Glutamatergic neuron (in vitro differentiated cells): Measurements from ENCODE around the gene RBM20. TPM values are rescaled to one million over a fixed set of nuclear protein-coding genes. Genes with fewer than 3 reads are reported as not detected.

Experiments used
- DNase-seq: peaks from one replicate; pipeline ENCODE4 v3.0.0; 2022
- H3K27ac Mint-ChIP-seq: one replicate; pipeline ENCODE4 v1.8.0; 2020; ENCODE audit warnings: mild to moderate bottlenecking, mixed read lengths, inconsistent platforms; ENCODE audit not compliant: unreplicated experiment
- H3K27me3 Mint-ChIP-seq: one replicate; pipeline ENCODE4 v1.8.0; 2020; ENCODE audit warnings: mild to moderate bottlenecking, moderate library complexity, mixed read lengths, inconsistent platforms; ENCODE audit not compliant: unreplicated experiment
- H3K36me3 Mint-ChIP-seq: one replicate; pipeline ENCODE4 v1.8.0; 2020; ENCODE audit warnings: mild to moderate bottlenecking, mixed read lengths, inconsistent platforms; ENCODE audit not compliant: unreplicated experiment
- H3K4me1 Mint-ChIP-seq: one replicate; pipeline ENCODE4 v1.8.0; 2020; ENCODE audit warnings: mild to moderate bottlenecking, low read depth, mixed read lengths, inconsistent platforms; ENCODE audit not compliant: unreplicated experiment
- H3K4me3 Mint-ChIP-seq: one replicate; pipeline ENCODE4 v1.8.0; 2020; ENCODE audit warnings: mild to moderate bottlenecking, mixed read lengths, inconsistent platforms; ENCODE audit not compliant: unreplicated experiment
- H3K9me3 Mint-ChIP-seq: one replicate; pipeline ENCODE4 v1.8.0; 2020; ENCODE audit warnings: mild to moderate bottlenecking, moderate library complexity, mixed read lengths, inconsistent platforms; ENCODE audit not compliant: unreplicated experiment
- CTCF ChIP-seq: fragments of 200-600 bp; sonication (generic); IDR thresholded peaks from one replicate; pipeline ENCODE4 v1.5.0; 2021; ENCODE audit not compliant: partially characterized antibody, unreplicated experiment
- total RNA-seq: library from RNA; stranded (reverse); fragmentation: NEBNext Ultra II Directional; extraction: Animal tissue kit (Norgen Biotek cat#: 25700); gene quantifications from one replicate; pipeline ENCODE4 v1.2.1, GENCODE V29; 2021; ENCODE audit not compliant: unreplicated experiment

RBM20 gene
- total RNA-seq, 1 donor from 2014 or later: 5.8 TPM

- TF ChIP-seq CTCF: no peak
- Mint-ChIP-seq H3K27ac (peak overlapping the region; percentile 20), H3K36me3 (no peaks in the 10 kb centered on the region), H3K9me3 (peaks cover 6% of the 10 kb centered on the region), H3K27me3 (no peaks in the 10 kb centered on the region), H3K4me3 (peak overlapping the region; percentile 37), H3K4me1 (peaks cover 74% of the 10 kb centered on the region)
- no peak for DNase-seq
These were observed 198.3 kb downstream of the RBM20 start for GRCh38 chr10:110842326-110842904.

GRCh38 chr10:110843031-110843430 lies 198.9 kb downstream of the RBM20 start:
- H3K27me3 Mint-ChIP-seq: no peaks in the 10 kb centered on the region
- peaks cover 6% of the 10 kb centered on the region for H3K9me3 Mint-ChIP-seq
- DNase-seq: no peak
- no peaks in the 10 kb centered on the region for H3K36me3 Mint-ChIP-seq
- H3K4me1 Mint-ChIP-seq: peaks cover 73% of the 10 kb centered on the region
- no peak for TF ChIP-seq CTCF
- peak overlapping the region; percentile 20 for H3K27ac Mint-ChIP-seq
- H3K4me3 Mint-ChIP-seq: peak overlapping the region; percentile 6

- peaks cover 6% of the 10 kb centered on the region for H3K9me3 Mint-ChIP-seq
- no peak for TF ChIP-seq CTCF
- no peaks in the 10 kb centered on the region for H3K27me3 Mint-ChIP-seq
- no peak for DNase-seq
- no peaks in the 10 kb centered on the region for H3K36me3 Mint-ChIP-seq
- H3K4me1 Mint-ChIP-seq: peaks cover 67% of the 10 kb centered on the region
- peak overlapping the region; percentile 21 for H3K4me3 Mint-ChIP-seq
- peak overlapping the region; percentile 20 for H3K27ac Mint-ChIP-seq
These were observed 199.9 kb downstream of the RBM20 start for GRCh38 chr10:110843796-110844616.

- H3K36me3 Mint-ChIP-seq: no peaks in the 10 kb centered on the region
- no peak for DNase-seq
- peak overlapping the region; percentile 1 for H3K27ac Mint-ChIP-seq
- no peaks in the 10 kb centered on the region for H3K27me3 Mint-ChIP-seq
- no peak overlapping the region for H3K4me3 Mint-ChIP-seq
- peaks cover 6% of the 10 kb centered on the region for H3K9me3 Mint-ChIP-seq
- peaks cover 62% of the 10 kb centered on the region for H3K4me1 Mint-ChIP-seq
- no peak for TF ChIP-seq CTCF
These were observed 200.4 kb downstream of the RBM20 start for GRCh38 chr10:110844617-110844881.

GRCh38 chr10:110845192-110845755 lies 201.1 kb downstream of the RBM20 start:
- DNase-seq: no peak
- Mint-ChIP-seq H3K27ac (no peak overlapping the region), H3K9me3 (peaks cover 6% of the 10 kb centered on the region), H3K36me3 (no peaks in the 10 kb centered on the region), H3K4me3 (no peak overlapping the region), H3K4me1 (peaks cover 64% of the 10 kb centered on the region), H3K27me3 (no peaks in the 10 kb centered on the region)
- TF ChIP-seq CTCF: no peak
